Measurements from ENCODE around the gene SWT1.

Gene SWT1

DNA sequence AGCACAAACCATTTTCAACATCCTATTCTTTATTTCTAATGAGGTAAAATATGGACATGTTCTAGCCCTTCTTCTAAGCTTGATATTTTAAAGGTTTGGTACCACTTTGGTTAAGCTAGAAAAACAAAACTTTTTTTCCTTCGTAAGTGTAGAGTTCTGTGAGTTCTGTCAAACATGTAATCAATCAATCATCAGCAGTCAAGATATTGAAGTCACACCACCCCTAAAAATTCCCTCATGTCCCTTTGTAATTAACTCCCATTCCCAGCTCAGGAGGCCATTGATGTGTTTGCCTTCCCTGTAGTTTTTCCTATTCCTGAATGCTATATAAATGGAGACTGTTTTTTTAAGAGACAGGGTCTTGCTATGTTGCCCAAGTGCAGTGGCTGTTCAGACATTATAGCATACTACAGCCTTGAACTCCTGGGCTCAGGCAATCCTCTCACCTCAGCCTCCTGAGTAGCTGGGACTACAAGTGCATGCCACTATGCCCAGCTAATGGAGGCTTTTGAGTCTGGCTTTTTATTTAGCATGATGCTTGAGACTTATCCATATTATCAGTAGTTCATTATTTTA lies 137.1 kb downstream of the SWT1 start:
- no peak overlapping the region for H3K4me2 ChIP-seq (ENCODE audit: low read length)
- no peak for TF ChIP-seq CTCF (IDR thresholded peaks at IDR 0.05)
- no peak overlapping the region for H3K4me3 ChIP-seq (ENCODE audit: low read depth, low read length)
- no peaks in the 10 kb centered on the region for H3K36me3 ChIP-seq (ENCODE audit: control insufficient read depth, insufficient read depth, low read length)
- H2AFZ ChIP-seq: no peak overlapping the region
- H3K79me2 ChIP-seq: no peaks in the 10 kb centered on the region
- no peaks in the 10 kb centered on the region for H3K4me1 ChIP-seq
- H3K9me3 ChIP-seq (ENCODE audit: control insufficient read depth, low read length): no peaks in the 10 kb centered on the region
- no peak overlapping the region for H3K9ac ChIP-seq
- H3K27me3 ChIP-seq (ENCODE audit: control insufficient read depth, insufficient read depth, low read length): no peaks in the 10 kb centered on the region
- H3K27ac ChIP-seq: no peak overlapping the region

- TF ChIP-seq CTCF (IDR thresholded peaks at IDR 0.05): no peak
- no peak overlapping the region for H3K4me2 ChIP-seq (ENCODE audit: low read length)
- H3K9me3 ChIP-seq (ENCODE audit: control insufficient read depth, low read length): no peaks in the 10 kb centered on the region
- H3K27me3 ChIP-seq (ENCODE audit: control insufficient read depth, insufficient read depth, low read length): no peaks in the 10 kb centered on the region
- H3K27ac ChIP-seq: no peak overlapping the region
- no peaks in the 10 kb centered on the region for H3K4me1 ChIP-seq
- H3K9ac ChIP-seq: no peak overlapping the region
- no peak overlapping the region for H3K4me3 ChIP-seq (ENCODE audit: low read depth, low read length)
- H3K79me2 ChIP-seq: no peaks in the 10 kb centered on the region
- H2AFZ ChIP-seq: no peak overlapping the region
- H3K36me3 ChIP-seq (ENCODE audit: control insufficient read depth, insufficient read depth, low read length): no peaks in the 10 kb centered on the region
These were observed 138.1 kb downstream of the SWT1 start for GRCh38 chr1:185295091-185295490.

DNA sequence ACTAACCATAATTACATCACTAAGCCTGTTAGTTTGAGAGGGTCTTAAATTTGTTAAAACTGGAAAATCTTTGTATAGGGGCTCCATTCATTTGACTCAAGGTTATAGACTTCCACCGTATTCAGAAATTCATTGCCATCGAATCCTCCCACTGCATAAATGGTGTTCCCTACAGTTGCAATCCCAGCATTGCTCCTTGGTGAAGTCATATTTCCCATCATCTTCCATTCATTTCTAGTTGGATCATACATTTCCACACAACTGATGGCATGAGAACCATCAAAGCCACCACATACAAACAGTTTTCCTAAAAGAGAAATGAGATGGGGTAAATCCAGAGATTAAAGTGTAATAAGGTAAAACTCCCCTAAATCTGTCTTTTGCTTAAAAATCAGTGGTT lies 141.0 kb downstream of the SWT1 start:
- no peaks in the 10 kb centered on the region for H3K27me3 ChIP-seq (ENCODE audit: control insufficient read depth, insufficient read depth, low read length)
- no peaks in the 10 kb centered on the region for H3K79me2 ChIP-seq
- no peak overlapping the region for H2AFZ ChIP-seq
- H3K4me2 ChIP-seq (ENCODE audit: low read length): no peak overlapping the region
- H3K36me3 ChIP-seq (ENCODE audit: control insufficient read depth, insufficient read depth, low read length): no peaks in the 10 kb centered on the region
- H3K9ac ChIP-seq: no peak overlapping the region
- TF ChIP-seq CTCF (IDR thresholded peaks at IDR 0.05): no peak
- no peak overlapping the region for H3K27ac ChIP-seq
- H3K4me3 ChIP-seq (ENCODE audit: low read depth, low read length): no peak overlapping the region
- no peaks in the 10 kb centered on the region for H3K4me1 ChIP-seq
- no peaks in the 10 kb centered on the region for H3K9me3 ChIP-seq (ENCODE audit: control insufficient read depth, low read length)

DNA sequence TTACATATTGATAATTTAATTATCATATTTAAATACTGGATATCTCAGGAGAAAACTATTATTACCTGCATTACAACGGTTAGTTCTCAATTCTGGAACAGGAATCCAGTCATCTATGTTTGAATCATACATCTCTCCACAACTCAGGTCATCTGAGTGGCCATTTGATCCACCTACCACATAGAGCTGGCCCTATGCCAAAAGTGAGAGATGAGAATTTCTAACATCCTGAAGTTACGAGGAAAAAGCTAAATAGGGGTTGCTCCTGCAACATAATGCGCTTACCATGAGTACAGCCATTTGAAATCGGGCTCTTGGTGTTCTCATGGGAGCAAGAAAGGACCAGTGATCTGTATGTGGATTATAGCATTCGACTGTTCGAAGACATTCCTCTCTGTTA lies 143.2 kb downstream of the SWT1 start:
- Histone ChIP-seq H3K27me3 (ENCODE audit: control insufficient read depth, insufficient read depth, low read length) (no peaks in the 10 kb centered on the region), H3K4me1 (no peaks in the 10 kb centered on the region), H3K9ac (no peak overlapping the region), H3K4me2 (ENCODE audit: low read length) (no peak overlapping the region), H3K4me3 (ENCODE audit: low read depth, low read length) (no peak overlapping the region), H3K36me3 (ENCODE audit: control insufficient read depth, insufficient read depth, low read length) (no peaks in the 10 kb centered on the region), H3K79me2 (no peaks in the 10 kb centered on the region), H2AFZ (no peak overlapping the region), H3K9me3 (ENCODE audit: control insufficient read depth, low read length) (no peaks in the 10 kb centered on the region), H3K27ac (no peak overlapping the region)
- TF ChIP-seq CTCF (IDR thresholded peaks at IDR 0.05): no peak

GRCh38 chr1:185305419-185305818 lies 148.5 kb downstream of the SWT1 start:
- H3K9ac ChIP-seq: no peak overlapping the region
- no peaks in the 10 kb centered on the region for H3K79me2 ChIP-seq
- no peak for TF ChIP-seq CTCF (IDR thresholded peaks at IDR 0.05)
- H3K4me1 ChIP-seq: no peaks in the 10 kb centered on the region
- no peak overlapping the region for H3K4me2 ChIP-seq (ENCODE audit: low read length)
- H3K27ac ChIP-seq: no peak overlapping the region
- no peak overlapping the region for H3K4me3 ChIP-seq (ENCODE audit: low read depth, low read length)
- H3K27me3 ChIP-seq (ENCODE audit: control insufficient read depth, insufficient read depth, low read length): no peaks in the 10 kb centered on the region
- H2AFZ ChIP-seq: no peak overlapping the region
- H3K9me3 ChIP-seq (ENCODE audit: control insufficient read depth, low read length): no peaks in the 10 kb centered on the region
- H3K36me3 ChIP-seq (ENCODE audit: control insufficient read depth, insufficient read depth, low read length): no peaks in the 10 kb centered on the region
